ENCODE results near the gene TYROBP.
A peak's percentile ranks its signal among the peaks of the same experiment; 100 is the strongest.
"Not testable (repeated sequence)": the region's sequence is repeated elsewhere in the genome, so short reads cannot be mapped to it uniquely, and the experiment has no call there.

TYROBP gene

DNA sequence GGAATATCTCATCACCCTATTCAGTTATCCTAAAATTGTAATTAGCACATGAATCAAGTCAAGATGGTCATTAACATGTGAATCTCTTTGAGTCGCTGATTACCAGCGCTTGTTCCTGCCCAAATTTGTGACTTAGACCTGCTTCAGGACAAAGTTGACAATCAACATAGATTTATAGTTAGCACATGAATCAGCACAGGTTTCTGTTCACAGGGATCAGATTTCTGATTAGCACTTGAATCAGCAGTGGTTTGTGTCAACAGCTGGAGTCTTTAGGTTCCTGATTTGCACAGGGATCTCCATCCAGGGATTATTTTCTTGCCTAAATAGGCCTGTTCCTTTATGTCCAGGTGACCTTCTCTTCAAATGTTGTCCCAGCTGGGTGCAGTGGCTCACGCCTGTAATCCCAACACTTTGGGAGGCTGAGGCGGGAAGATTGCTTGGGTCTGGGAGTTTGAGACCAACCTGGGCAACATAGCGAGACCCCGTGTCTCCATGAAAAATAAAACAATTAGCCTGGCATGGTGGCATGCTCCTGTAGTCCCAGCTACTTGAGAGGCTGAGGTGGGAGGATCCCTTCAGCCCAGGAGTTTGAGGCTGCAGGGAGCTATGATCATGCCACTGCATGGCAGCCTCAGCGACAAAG is 24.3 kb upstream of the TYROBP start:
- H3K4me3 ChIP-seq (ENCODE audit: low read depth, low read length): no peak overlapping the region

DNA sequence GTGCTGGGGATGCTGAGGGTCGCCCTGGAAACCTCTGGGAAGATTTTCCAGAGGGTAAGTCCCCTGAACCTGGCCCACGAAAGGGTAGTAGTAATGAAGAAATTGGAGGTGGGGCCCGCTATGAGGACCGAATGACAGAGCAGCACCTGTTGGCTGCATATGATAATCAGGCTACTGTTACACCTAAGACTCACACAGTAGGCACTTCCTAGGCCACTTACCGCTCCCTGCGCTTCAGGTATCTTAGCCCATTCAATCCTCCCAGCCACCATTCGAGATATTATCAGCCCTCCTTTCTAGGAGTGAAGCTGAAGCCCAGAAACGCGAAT is 23.7 kb upstream of the TYROBP start:
- H3K4me3 ChIP-seq (ENCODE audit: low read depth, low read length): no peak overlapping the region

DNA sequence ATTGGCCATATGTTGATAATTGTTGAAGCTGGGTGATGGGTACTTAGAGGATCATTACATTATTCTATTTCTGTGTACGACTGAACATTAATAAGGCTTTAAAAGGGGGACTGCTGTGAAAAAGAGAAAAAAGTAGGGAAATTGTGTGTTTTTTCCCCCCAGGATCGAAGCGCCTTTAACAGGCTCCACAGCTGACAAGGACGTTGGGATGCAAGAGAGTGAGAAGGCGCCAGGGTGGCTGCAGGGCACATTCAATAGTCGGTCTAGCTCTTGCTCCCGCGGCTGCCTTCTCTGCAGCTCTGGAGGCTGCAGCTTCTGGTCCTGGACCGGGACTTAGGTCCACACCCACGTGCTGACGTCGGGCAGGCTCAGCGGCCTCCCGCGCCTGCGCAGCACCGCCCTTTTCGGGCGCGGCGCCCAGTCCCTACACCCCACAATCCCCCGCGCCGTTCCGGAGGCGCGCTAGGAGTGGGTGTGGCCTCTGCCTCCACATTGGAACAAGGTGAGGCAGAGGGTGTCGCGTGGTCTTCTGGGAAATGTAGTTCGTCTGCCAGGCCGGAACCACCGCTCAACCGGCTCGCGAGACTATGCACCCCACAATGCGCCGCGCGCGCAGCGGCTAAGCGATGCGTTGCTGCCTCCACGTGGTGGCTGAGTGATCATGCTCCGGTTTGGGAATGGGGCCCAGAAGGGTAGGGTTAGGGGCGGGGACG is 23.2 kb upstream of the TYROBP start:
- H3K4me3 ChIP-seq (ENCODE audit: low read depth, low read length): peak overlapping the region; percentile 2

GRCh38 chr19:35929876-35930275 is 21.8 kb upstream of the TYROBP start:
- H3K4me3 ChIP-seq (ENCODE audit: low read depth, low read length): no peak overlapping the region

GRCh38 chr19:35928507-35928906 is 20.4 kb upstream of the TYROBP start:
- H3K4me3 ChIP-seq (ENCODE audit: low read depth, low read length): no peak overlapping the region

GRCh38 chr19:35925501-35925900 is 17.4 kb upstream of the TYROBP start:
- H3K4me3 ChIP-seq (ENCODE audit: low read depth, low read length): no peak overlapping the region

- no peak overlapping the region for H3K4me3 ChIP-seq (ENCODE audit: low read depth, low read length)
These were observed 12.9 kb upstream of the TYROBP start for GRCh38 chr19:35921012-35921411.

- H3K4me3 ChIP-seq (ENCODE audit: low read depth, low read length): no peak overlapping the region
These were observed 11.2 kb upstream of the TYROBP start for GRCh38 chr19:35919306-35919705.

- no peak overlapping the region for H3K4me3 ChIP-seq (ENCODE audit: low read depth, low read length)
These were observed 7.3 kb upstream of the TYROBP start for GRCh38 chr19:35915443-35915842.

DNA sequence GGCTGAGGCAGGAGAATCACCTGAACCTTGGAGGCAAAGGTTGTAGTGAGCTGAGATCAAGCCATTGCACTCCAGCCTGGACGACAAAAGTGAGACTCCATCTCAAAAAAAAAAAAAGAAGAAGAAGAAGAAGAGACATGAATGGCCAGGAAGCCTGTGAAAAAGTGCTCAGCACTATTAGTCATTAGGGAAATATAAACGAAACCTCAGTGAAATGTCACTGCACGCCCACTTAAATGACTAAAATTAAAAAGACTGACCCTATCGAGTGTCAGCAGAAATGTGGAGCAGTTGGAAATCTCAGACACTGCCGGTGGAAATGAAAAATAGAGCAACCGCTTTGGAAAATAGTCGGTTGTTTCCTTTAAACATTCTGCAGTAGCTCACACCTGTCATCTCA is 5.5 kb upstream of the TYROBP start:
- H3K4me3 ChIP-seq (ENCODE audit: low read depth, low read length): no peak overlapping the region

- no peak overlapping the region for H3K4me3 ChIP-seq (ENCODE audit: low read depth, low read length)
These were observed 3.7 kb upstream of the TYROBP start for GRCh38 chr19:35911790-35912189.

- no peak overlapping the region for H3K4me3 ChIP-seq (ENCODE audit: low read depth, low read length)
These were observed 3.1 kb upstream of the TYROBP start for GRCh38 chr19:35911173-35911572.

GRCh38 chr19:35910355-35910754 is 2.3 kb upstream of the TYROBP start:
- H3K4me3 ChIP-seq (ENCODE audit: low read depth, low read length): not testable (repeated sequence)

GRCh38 chr19:35909684-35910035 is 1.6 kb upstream of the TYROBP start:
- H3K4me3 ChIP-seq (ENCODE audit: low read depth, low read length): no peak overlapping the region

DNA sequence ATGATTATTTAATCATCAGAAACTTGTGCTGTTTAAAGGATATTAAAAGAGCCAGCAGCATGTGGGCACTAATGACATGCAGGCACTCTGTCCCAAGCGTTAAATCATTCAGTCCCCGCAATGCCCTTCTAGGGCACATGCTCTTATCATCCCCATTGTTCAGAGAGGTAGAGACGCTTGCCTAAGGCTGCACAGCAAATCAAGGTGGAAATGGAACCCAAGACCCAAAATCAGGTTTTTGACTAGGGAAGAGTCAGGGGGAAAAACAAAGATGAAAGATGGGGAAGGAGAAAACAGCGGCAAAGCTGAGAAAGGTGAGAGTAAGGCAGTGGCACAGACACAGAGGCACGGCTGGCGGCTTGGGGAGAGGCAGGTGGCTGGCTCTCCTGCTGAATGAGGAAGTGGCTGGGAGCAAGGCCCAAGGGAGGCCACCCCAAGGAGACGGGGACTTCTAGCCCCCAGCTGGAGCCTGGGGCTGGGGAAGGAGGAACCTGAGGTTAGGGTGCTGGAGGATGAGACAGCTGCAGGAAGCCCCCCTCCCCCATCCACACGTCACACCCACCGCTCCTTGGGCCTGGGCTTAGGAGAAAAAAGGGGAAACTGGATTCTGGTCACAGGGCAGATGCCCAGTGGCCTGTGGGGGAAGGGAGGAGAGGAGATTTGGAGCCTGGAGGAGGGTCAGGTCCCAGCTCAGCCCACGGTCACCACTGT is 1.0 kb upstream of the TYROBP start:
- H3K4me3 ChIP-seq (ENCODE audit: low read depth, low read length): no peak overlapping the region

DNA sequence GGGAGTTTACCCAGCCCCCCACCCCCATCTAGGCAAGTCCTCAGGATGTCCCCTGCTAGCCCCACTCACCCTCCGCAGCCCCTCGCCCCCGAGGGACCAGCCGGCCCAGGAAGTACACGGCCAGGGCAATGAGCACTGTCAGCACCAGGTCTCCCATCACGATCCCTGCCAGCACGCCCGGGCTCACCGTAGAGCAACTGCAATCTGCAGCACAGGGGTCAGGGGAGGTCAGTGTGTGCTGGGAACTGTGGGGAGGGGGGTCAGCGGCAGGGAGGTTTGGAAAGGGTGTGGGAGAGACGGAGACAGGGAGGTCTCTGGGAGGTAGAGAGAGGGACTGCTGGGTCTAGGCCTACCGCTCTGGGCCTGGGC is 734 bp downstream of the TYROBP start:
- no peak overlapping the region for H3K4me3 ChIP-seq (ENCODE audit: low read depth, low read length)

- H3K4me3 ChIP-seq (ENCODE audit: low read depth, low read length): no peak overlapping the region
These were observed 2.8 kb downstream of the TYROBP start for GRCh38 chr19:35905178-35905727.

DNA sequence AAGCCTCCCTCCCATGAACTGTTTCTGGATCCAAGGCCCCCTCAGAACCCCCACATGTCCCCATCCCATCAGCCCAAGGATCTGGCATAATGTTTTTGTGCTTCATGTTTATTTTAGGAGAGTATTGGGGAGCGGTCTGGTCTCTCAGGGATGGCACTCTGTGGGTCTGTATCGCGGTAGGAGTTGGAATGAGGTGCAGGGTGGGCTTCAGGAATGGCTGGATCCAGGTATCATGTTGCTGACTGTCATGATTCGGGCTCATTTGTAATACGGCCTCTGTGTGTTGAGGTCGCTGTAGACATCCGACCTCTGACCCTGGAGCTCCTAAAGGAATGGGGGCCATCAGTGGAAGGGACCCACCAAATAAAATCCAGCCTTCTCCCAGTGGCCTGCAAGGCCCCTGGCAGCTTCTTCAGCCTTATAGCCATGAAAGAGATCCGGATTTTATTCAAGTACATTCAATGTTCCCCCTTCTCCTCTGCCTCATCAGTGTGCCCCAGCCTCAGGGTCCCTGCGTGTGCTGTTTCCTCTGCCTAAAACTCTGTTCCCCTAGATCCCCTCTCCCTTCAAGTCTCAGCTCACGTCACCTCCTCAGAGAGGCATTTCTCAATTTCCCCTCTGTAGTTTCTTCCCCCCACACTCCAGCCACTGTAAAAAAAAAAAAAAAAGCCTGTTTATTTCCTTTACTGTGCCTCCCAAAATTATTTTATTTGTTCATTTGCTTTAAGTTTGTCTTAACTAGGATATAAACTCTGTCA is 3.6 kb downstream of the TYROBP start:
- H3K4me3 ChIP-seq (ENCODE audit: low read depth, low read length): no peak overlapping the region

DNA sequence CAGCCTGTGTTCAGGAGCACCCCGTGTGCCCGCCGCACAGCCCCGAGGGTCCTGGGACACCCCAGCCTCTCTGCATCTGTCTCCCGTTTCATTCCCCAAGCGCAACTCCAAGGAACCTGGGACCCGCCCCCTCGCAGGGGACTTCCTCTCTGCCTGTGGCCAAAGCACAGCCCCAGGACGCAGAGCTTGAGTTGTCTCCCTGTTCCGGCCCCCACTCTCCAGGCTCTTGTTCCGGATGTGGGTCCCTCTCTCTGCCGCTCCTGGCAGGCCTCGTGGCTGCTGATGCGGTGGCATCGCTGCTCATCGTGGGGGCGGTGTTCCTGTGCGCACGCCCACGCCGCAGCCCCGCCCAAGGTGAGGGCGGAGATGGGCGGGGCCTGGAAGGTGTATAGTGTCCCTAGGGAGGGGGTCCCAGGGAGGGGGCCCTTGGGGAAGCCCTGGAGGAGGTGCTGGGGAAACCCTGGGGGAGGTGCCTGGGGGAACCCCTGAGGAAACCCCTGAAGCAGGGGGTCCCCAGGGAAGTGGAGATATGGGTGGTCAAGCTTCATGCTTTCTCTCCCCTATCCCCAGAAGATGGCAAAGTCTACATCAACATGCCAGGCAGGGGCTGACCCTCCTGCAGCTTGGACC is 4.4 kb downstream of the TYROBP start:
- H3K4me3 ChIP-seq (ENCODE audit: low read depth, low read length): peak overlapping the region; percentile 35

DNA sequence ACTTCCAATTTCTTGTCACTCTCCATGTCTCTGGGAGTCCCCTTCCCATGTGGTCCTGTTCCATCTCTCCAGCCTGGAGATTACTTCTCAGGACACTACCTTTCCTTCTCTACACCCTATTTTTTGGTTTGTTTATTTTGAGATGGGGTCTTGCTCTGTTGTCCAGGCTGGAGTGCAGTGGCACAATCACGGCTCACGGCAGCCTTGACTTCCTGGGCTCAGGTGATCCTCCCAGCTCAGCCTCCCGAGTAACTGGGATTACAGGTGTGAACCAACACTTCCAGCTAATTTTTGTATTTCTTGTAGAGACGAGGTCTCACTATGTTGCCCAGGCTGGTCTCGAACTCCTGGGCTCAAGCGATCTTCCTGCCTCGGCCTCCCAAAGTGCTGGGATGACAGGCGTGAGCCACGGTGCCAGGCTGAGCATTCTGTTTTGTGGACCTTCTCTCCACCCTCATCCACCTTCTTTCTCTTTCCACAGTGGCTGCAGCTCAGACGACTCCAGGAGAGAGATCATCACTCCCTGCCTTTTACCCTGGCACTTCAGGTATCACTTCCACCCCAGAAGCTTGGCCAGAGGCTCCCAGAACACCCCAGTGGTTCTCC is 5.1 kb downstream of the TYROBP start:
- H3K4me3 ChIP-seq (ENCODE audit: low read depth, low read length): peak overlapping the region; percentile 35

All from iPS-11a (cell line).